HG03175 (cell line): ENCODE data around the gene TRAP1.
"Not testable (repeated sequence)": the region's sequence is repeated elsewhere in the genome, so short reads cannot be mapped to it uniquely, and the experiment has no call there.

Source experiments
- ATAC-seq: cut with Tn5 transposase; IDR thresholded peaks from one replicate; pipeline ENCODE4 v1.9.1; 2021; ENCODE audit warnings: mild to moderate bottlenecking, moderate library complexity; ENCODE audit not compliant: unreplicated experiment

Gene TRAP1

DNA sequence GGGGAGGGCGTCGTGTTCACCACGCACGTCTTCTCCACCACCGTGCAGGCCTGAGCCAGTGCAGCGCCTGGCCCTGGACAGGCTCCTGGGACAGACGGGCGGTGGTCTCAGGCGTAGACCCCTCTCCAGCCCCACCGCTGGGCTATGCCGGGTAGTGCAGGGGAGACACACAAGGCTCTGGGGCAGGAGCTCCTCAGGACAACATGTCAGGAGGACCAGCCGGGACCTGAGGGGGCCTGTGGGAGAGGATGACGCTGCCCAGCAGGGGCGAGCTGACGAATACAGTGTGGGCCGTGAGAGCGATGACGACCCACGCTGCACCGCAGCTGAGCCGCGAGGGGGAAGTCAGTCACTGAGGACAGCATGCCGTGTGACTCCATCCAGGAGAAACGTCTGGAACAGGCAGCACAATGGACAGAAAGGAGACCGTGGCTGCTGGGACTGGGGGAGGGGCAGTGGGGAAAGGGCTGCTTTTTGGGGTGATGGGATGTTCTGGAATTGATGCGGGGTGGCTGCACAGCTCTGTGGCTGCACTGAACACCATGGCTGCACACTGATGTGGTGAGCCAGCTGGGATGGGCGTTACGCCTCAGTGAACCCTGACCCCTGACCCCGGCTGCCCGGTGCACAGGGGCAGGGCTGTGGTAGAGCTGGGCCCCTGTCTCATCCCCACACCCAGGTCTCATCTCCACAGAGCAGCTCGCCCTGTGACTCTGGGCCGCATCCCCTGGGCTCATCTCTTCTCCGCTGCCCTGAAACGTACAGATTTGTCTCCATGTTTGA is 42.6 kb downstream of the TRAP1 start:
- ATAC-seq: no peak

DNA sequence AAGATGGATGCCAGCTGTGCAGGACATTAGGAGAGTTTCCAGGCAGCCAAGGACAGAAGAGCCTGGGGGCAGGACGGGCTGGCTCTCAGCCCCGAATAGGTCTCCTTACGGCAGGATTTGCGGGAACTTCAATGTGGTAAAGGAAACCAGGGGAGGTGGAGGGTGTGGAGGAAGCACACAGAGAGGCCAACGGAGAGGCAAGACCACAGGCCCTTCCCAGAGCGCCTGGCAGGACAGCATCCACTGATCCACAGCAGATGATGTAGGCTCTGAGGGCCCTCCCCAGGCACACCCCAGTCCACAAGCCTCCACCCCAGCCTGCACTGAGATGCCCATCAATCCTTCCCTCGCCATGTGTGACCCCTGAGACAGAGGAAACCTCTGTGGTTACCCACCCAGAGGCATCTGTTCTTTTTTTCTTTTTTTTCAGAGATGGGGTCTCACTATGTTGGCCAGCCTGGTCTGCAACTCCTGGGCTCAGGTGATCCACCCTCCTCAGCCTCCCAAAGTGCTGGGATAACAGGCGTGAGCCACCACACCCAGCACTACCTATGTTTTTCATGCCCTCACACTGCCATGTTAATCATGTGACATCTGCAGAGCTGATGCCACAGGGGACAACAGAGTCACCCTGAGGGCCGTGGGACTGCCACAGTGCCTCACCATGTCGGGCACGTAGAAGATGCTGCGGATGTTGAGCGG is 43.5 kb downstream of the TRAP1 start:
- no peak for ATAC-seq

DNA sequence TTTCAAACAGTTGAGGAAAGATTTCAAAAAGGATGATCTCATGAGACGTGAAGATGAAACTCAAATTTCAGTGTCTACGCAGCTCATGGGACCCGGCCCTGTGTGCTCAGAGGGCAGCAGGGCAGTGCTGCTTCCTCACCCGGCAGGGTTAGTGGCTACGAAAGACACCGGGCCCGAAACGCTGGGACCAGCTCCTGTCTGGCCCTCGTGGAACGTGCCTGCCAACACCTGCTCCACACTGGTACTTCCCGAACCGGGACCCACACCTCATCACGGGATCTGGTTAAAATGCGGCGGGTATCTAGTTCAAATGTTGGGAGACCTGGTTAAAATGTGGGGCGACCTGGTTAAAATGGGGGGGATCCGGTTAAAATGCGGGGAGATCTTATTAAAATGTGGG is 44.1 kb downstream of the TRAP1 start:
- ATAC-seq: no peak

DNA sequence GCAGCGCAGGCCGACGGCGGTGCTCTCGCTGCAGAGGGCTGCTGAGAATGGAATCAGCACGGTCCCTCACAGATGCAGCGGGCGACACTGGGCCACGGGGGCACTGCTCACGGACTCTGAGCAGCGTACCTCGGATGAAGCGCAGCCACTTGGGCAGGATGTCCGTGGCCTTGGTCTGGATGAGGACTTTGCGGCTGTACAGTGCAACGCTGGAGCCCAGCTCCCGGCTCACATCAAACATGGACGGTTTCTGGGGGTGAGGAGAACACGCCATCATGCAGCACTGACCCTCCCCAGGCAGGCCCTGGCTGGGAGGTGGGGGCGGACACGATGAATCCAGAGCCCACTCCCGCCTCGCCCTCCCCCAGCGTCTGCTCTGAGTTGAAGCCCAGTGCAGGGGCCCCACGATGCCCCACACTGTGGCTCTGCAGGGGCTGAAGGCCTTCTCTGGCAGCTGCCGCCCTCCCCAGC is 44.7 kb downstream of the TRAP1 start:
- ATAC-seq: no peak

DNA sequence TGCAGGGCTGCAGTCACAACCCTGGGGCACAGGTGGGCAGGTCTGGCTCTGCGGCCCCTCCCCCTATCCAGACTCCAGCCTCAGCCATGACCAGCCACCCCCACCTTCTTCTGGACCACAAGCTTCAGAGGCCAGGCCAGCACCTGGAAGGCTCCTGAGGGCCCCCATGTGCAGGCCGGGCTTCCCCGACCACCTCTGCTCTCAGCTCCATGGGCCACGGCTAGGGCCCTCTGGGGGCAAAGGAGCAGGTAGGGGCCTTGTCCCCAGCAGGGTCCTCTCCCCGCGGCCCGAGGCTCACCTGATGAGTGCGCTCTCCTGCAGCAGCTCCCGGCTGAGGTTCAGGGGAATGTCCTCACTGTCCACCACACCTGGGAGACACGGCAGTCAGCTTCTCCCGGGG is 45.9 kb downstream of the TRAP1 start:
- no peak for ATAC-seq

DNA sequence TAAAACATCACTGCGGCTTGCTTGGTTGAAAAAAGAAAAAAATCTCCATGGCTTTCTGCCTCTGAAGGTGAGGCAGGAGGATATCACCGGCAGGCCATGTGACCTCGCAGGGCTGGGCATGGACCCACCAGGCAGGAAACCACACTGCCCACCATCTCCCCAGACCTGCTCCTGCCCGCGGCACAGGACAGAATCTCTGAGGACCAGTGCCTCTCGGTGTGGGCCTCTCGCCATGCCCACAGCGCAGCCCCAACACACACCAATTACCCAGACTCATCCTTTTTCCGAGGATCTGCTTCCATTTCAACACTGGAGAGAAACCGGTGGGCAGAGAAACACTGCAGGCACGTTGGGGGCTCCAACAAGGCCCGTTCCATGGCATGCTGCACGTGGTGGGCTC is 46.6 kb downstream of the TRAP1 start:
- no peak for ATAC-seq

DNA sequence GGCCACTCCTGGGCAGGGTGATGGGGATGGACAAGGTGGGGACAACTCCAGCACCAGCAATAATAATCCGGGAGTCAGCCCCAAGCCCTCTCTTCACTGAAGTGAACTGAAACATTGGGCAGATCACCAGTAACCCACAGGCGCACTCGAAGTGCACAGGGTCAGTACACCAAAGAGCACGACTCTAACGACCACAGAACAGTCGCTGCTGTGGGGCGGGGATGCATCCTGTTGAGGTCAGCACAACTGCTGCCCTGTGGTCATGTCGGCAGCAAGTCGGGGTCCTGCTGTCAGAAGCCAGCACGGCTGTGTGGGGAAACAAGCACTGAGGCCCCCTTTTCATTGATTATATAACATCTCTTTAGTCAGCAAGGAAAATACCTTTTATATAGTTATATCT is 48.2 kb downstream of the TRAP1 start:
- ATAC-seq: no peak

DNA sequence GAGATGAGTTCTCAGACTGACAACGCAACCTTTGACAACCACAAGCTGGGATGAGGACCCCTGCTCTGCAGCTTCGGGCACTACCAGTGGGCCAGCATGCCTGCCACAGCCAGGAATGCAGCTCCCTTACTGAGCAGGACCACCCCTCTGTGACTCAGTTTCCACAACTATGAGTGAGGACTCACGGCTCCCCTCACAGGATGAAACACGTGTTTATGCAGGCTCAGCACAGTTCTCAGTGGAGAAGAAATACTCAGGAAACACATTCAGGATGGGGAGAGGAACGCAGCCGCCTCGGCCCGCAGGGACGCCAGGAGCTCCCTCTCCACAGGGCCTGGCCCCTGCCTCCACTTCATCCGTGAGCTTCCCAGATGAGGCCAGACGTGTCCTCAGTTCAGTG is 48.7 kb downstream of the TRAP1 start:
- ATAC-seq: no peak

DNA sequence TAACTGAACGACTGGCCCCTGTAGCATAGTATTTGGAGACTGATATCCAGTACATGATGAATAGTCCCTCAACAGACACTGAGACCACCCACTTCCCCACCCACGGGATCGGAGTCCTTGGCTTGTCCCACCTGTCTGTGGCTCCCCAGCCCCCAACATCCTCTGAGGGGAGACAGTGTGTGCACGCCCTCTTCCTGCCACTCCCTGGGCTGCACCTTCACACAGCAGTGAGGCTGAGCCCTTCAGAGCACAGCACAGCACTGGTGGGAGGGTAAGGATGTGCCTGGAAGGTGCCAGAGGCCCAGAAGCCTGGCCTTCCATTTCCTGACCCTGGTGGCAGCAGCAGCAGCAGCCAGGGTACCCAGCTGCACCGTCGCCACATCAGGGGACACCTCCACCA is 51.8 kb downstream of the TRAP1 start:
- no peak for ATAC-seq

DNA sequence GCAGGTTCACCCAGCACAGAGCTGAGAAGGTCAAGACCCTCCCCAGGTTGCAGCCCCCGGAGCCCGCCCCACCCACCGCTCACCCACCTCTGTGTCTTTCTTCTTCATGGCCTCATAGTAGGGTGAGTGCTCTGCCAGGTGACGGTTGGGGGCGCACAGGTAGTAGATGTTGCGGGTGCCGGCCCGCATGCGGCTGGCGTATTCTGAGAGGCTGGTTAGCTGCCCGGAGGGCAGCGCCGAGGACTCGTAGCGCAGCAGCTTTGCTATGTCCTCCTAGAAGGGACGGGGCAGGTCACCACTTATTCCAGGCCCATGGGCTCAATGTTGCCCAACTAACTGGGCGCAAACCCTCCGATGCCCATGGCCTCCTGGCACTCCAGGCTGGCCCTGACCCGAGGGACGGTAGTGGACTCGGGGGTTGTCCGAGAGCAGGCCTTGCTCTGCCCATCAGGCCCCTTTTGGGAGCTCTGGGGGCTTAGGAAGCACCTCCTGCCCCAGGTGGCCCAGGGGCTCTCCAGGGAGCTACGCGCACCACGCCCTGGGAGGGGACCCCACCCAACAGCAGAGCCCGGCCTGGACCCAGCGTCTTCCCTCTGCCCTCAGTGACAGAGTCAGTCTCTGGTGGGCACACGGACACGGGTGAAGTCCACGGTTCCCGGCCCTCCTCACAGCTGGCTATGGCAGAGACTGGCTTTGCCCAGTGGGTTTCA is 53.0 kb downstream of the TRAP1 start:
- ATAC-seq: no peak

DNA sequence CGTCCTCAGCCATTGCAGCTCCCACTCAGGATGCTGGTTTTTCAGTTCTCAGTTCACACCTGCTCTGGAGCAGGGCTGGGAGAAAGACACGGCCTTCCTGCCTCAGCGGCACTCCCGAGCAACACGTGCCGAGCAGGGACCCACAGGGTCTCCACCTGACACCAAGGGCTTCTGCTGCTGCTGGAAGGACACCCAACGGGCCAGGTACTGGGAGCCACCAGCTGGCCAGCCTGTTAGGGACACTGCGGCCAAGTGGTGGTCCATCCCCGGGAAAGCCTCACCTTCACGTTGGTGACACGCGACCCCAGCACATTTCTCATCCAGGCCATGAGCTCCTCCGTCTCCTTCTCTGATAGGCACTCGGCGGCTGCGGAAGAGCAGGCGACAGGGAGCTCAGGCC is 54.7 kb downstream of the TRAP1 start:
- no peak for ATAC-seq

DNA sequence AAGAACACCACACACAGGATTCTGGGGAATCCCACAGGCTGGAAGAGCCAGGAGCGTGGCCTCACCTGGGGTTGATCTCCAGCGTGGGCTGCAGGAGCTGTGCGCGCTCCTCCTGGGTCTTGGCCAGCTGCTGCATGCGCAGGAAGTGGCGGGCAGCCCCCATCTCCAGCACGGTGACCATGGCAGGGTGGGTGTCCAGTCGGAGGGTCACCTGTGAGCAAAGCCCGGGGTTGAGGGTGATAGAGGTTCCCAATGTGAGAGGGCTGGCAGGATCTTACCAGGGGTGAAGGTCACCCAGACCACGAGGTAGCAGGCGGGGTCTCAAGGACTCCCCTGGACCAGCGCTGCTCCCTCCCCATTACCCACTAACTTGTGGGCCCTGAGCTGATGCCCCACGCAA is 55.4 kb downstream of the TRAP1 start:
- ATAC-seq: no peak

DNA sequence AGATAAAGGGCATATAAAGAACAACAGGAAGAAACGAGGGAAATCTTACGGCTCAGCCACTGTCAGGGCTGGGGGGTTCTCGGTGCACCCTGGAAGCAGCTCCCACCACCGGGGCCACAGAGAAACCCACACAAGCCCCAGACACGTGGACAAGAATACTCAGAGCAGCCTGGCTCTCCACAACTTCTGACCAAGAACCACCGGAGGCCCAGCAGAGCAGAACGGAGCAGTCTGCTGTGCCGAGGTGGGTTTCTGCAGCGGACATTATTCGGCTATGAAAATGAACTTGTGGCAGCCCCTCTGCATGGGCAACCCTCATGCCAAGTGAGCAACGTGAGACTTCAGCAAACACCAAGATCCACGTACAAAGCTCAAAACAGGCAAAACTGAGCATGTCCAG is 56.0 kb downstream of the TRAP1 start:
- no peak for ATAC-seq

DNA sequence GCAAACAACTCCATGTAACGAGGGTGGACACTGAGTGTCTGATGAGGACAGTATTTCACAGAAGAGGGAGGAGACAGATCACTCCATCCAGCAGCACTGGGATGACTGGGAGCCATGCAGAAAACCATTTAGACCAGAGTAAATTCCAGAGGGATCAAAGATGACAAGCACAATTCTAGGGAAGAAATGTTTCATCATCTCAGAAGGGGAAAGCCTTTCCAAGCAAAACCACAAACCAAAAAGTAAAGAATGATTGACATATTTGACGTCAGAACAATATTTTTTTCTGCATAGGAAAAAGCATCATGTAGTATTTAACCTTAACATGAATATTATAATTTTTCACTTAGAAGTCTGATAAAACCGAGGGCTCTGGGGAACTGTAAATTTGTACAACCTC is 58.1 kb downstream of the TRAP1 start:
- ATAC-seq: no peak

DNA sequence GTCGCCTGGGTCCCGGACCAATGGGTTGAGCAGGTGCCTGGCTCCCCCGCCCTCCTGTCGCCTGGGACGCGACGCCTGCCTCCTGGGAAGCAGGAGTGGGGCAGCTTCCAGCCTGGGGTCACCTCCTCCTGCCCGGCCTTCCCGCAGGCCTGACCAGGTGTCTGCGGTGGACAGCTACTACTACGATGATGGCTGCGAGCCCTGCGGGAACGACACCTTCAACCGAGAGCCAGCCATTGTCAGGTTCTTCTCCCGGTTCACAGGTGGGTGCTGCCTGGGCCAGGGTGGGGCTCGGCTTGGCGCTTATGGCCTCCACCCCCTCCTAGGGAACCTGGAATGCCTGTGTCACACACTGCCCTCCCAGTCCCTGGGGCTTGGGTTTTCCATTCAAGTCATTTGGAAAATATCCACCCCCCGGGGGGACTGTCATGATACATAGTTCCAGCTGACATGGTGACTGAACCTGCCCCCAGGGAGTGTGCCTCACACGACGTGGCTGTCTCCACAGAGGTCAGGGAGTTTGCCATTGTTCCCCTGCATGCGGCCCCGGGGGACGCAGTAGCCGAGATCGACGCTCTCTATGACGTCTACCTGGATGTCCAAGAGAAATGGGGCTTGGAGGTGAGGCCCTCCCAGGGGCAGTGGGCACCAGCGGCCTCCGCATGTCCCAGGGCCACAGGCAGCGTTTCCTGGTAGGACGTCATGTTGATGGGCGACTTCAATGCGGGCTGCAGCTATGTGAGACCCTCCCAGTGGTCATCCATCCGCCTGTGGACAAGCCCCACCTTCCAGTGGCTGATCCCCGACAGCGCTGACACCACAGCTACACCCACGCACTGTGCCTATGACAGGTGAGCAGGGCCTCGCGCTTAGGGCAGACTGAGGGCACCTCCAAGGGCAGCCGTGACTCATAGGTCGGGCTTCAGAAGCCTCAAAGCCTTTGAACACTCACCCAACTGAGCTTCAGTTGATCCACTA is 60.5 kb downstream of the TRAP1 start:
- ATAC-seq: no peak

DNA sequence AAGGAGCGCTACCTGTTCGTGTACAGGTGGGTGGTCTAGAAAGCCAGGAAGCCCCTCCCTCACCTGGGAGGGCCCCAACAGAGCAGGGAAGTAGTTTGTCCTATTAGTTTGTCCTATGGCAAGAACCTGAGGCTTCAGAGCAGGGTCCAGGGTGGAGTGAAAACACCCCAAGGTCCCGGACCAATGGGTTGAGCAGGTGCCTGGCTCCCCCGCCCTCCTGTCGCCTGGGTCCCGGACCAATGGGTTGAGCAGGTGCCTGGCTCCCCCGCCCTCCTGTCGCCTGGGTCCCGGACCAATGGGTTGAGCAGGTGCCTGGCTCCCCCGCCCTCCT is 61.2 kb downstream of the TRAP1 start:
- ATAC-seq: not testable (repeated sequence)

DNA sequence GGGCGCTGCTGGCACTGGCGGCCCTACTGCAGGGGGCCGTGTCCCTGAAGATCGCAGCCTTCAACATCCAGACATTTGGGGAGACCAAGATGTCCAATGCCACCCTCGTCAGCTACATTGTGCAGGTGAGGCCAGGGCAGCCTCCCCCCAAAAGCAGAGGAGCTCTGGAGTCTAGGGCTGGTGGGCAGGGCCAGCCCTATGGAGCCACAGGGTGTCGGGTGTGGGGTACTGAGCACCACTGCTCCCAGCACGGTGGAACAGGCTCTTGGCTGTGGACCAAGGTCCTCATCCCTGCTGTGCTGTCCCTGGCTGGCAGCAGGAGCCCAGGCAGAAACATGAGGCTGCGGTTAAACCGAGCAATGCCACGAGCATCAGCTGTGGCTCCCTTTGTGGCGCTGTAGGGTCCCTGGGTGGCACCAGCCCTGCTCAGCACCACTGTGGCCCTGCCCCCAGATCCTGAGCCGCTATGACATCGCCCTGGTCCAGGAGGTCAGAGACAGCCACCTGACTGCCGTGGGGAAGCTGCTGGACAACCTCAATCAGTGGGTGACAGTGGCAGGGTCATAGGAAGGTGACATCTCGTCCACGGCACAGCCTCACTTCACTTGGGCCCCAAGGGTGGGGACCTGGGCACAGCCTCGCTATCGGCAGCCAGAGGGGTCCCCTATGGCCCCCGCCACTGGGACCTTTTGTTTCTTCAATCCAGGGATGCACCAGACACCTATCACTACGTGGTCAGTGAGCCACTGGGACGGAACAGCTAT is 61.7 kb downstream of the TRAP1 start:
- no peak for ATAC-seq

DNA sequence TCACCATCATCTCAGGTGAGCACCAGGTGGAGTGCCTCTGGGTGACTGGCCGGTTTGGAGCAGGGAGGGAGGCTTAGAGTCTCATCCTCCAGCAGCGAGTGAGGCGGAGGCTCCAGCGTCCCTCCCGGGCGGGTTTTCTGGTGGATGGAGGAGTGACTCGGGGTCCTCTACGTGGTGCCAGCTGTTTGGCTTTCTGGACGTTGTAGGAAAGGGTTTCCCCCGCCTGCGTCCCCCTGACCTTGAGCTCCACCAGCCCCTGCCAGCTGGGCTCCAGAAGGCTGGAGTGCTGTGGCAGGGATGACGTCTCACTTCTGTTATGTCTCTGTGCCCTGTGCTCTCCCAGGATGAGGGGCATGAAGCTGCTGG is 62.3 kb downstream of the TRAP1 start:
- no peak for ATAC-seq

DNA sequence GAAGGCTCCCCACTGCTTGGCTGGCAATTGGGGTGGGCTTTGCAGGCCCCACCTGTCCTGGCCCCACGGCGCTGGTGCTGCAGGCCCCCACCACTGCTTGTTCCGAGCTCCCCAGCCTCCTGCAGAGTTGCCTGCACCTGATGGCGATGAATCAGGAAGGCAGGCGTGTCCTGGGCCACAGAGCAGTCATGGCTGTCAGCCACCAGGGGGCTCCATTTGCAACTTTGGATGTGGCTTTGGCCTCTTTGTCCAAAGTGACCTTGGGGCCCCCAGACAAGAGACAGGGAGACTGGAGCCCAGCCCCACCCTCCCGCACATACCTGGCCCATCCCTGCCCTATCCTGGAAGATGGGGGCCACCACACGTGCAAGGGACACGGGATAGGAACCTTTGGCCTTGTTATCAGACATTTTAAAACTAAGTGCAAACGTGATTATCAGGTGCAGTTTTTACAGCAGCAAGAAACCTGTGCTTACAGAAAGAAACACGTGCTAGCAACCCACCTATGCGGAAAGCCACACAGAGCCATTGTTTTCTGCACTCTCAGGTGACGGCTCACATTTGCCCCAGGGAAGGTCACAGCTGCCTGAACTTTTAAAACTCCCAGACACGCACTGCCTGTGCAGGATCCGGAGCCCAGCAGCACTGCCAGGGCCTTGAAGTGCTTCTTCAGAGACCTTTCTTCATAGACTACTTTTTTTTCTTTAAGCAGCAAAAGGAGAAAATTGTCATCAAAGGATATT is 62.9 kb downstream of the TRAP1 start, which contains the start of gene DNASE1:
Gene DNASE1, plus strand, starts transcription at position 443 of the 743 bp plus-strand sequence. CDS start 683 bp downstream, outside the sequence.
- ATAC-seq: peak; percentile 43
